Measurements from ENCODE around the gene PARP12.
A peak's percentile ranks its signal among the peaks of the same experiment; 100 is the strongest.

The PARP12 gene

GRCh38 chr7:140033036-140033435, 29.7 kb downstream of the PARP12 start:
- Histone ChIP-seq H2BK15ac (replicated peaks; ENCODE audit: low read depth) (no peak overlapping the region), H2BK5ac (ENCODE audit: low read length) (no peak overlapping the region), H3K56ac (ENCODE audit: low read length) (peak overlapping the region; percentile 34), H4K5ac (ENCODE audit: low read length) (no peak overlapping the region), H3K79me2 (ENCODE audit: control insufficient read depth, insufficient read depth, low read length) (no peaks in the 10 kb centered on the region), H3K4ac (ENCODE audit: low read depth, low read length) (no peak overlapping the region), H3K4me2 (ENCODE audit: low read length) (no peak overlapping the region), H2AK5ac (ENCODE audit: low read length) (no peak overlapping the region), H2BK120ac (ENCODE audit: low read depth, low read length) (no peak overlapping the region), H3K27ac (ENCODE audit: low read depth, low read length) (no peak overlapping the region), H3K23ac (ENCODE audit: low read length) (no peak overlapping the region), H3K18ac (ENCODE audit: low read length) (no peak overlapping the region), H3K36me3 (ENCODE audit: control insufficient read depth, insufficient read depth, low read length) (no peaks in the 10 kb centered on the region), H3K27me3 (ENCODE audit: insufficient read depth, low read length, poor library complexity) (no peaks in the 10 kb centered on the region), H3K79me1 (ENCODE audit: low read length) (no peaks in the 10 kb centered on the region), H3K9ac (ENCODE audit: low read length) (no peak overlapping the region), H3K4me1 (ENCODE audit: control insufficient read depth, low read depth, low read length) (no peaks in the 10 kb centered on the region), H3K4me3 (ENCODE audit: low read length) (no peak overlapping the region), H4K8ac (ENCODE audit: low read depth, low read length) (no peak overlapping the region)
- WGBS (ENCODE audit: extremely low coverage, insufficient coverage, low lambda C conversion rate), result no CpG with 5 or more reads among the region's 8 CpGs
- no peak for DNase-seq

- Histone ChIP-seq H3K36me3 (ENCODE audit: control insufficient read depth, insufficient read depth, low read length) (no peaks in the 10 kb centered on the region), H2BK5ac (ENCODE audit: low read length) (no peak overlapping the region), H2AK5ac (ENCODE audit: low read length) (no peak overlapping the region), H3K27ac (ENCODE audit: low read depth, low read length) (no peak overlapping the region), H3K79me2 (ENCODE audit: control insufficient read depth, insufficient read depth, low read length) (no peaks in the 10 kb centered on the region), H4K5ac (ENCODE audit: low read length) (no peak overlapping the region), H3K56ac (ENCODE audit: low read length) (no peak overlapping the region), H3K23ac (ENCODE audit: low read length) (no peak overlapping the region), H2BK15ac (replicated peaks; ENCODE audit: low read depth) (no peak overlapping the region), H3K4me1 (ENCODE audit: control insufficient read depth, low read depth, low read length) (no peaks in the 10 kb centered on the region), H2BK120ac (ENCODE audit: low read depth, low read length) (no peak overlapping the region), H3K27me3 (ENCODE audit: insufficient read depth, low read length, poor library complexity) (no peaks in the 10 kb centered on the region), H3K79me1 (ENCODE audit: low read length) (no peaks in the 10 kb centered on the region), H3K4ac (ENCODE audit: low read depth, low read length) (no peak overlapping the region), H4K8ac (ENCODE audit: low read depth, low read length) (no peak overlapping the region), H3K18ac (ENCODE audit: low read length) (no peak overlapping the region), H3K9ac (ENCODE audit: low read length) (no peak overlapping the region), H3K4me2 (ENCODE audit: low read length) (no peak overlapping the region), H3K4me3 (ENCODE audit: low read length) (no peak overlapping the region)
- no CpG with 5 or more reads among the region's 1 CpG for WGBS (ENCODE audit: extremely low coverage, insufficient coverage, low lambda C conversion rate)
- no peak for DNase-seq
Observed at GRCh38 chr7:140031364-140031763, 31.4 kb downstream of the PARP12 start.

DNA sequence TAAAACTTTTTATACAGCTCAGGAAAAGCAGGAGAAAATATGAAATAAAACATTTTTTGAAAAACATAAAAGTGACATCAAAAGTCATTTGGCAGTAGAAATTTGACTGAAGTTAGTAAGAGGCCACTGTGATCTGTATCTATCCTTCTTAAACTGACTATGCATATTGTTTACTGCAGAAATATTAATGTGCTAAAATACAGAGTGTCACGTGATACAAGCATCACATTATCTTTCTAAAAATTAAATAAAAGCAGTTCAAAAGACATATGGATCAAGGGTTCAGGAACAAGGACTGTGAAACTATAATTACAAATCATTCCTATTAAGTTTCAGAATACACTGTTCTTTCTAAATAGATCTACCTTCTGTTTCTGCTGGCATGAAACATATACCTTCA, 33.7 kb downstream of the PARP12 start:
- Histone ChIP-seq H3K4me3 (ENCODE audit: low read length) (no peak overlapping the region), H2BK5ac (ENCODE audit: low read length) (no peak overlapping the region), H3K4ac (ENCODE audit: low read depth, low read length) (no peak overlapping the region), H4K5ac (ENCODE audit: low read length) (no peak overlapping the region), H3K79me2 (ENCODE audit: control insufficient read depth, insufficient read depth, low read length) (no peaks in the 10 kb centered on the region), H3K9ac (ENCODE audit: low read length) (no peak overlapping the region), H2BK15ac (replicated peaks; ENCODE audit: low read depth) (no peak overlapping the region), H3K79me1 (ENCODE audit: low read length) (no peaks in the 10 kb centered on the region), H3K56ac (ENCODE audit: low read length) (no peak overlapping the region), H2AK5ac (ENCODE audit: low read length) (no peak overlapping the region), H3K18ac (ENCODE audit: low read length) (no peak overlapping the region), H3K4me2 (ENCODE audit: low read length) (no peak overlapping the region), H4K8ac (ENCODE audit: low read depth, low read length) (no peak overlapping the region), H3K27ac (ENCODE audit: low read depth, low read length) (no peak overlapping the region), H3K23ac (ENCODE audit: low read length) (no peak overlapping the region), H3K36me3 (ENCODE audit: control insufficient read depth, insufficient read depth, low read length) (no peaks in the 10 kb centered on the region), H3K4me1 (ENCODE audit: control insufficient read depth, low read depth, low read length) (no peaks in the 10 kb centered on the region), H2BK120ac (ENCODE audit: low read depth, low read length) (no peak overlapping the region), H3K27me3 (ENCODE audit: insufficient read depth, low read length, poor library complexity) (no peaks in the 10 kb centered on the region)
- DNase-seq, result no peak
- WGBS (ENCODE audit: extremely low coverage, insufficient coverage, low lambda C conversion rate), result no CpG with 5 or more reads among the region's 1 CpG

GRCh38 chr7:140028311-140028710, 34.4 kb downstream of the PARP12 start:
- no peak overlapping the region for H3K23ac ChIP-seq (ENCODE audit: low read length)
- DNase-seq, result no peak
- no peak overlapping the region for H4K5ac ChIP-seq (ENCODE audit: low read length)
- H3K79me2 ChIP-seq (ENCODE audit: control insufficient read depth, insufficient read depth, low read length), result no peaks in the 10 kb centered on the region
- WGBS (ENCODE audit: extremely low coverage, insufficient coverage, low lambda C conversion rate), result no CpG with 5 or more reads among the region's 4 CpGs
- H2BK15ac ChIP-seq (replicated peaks; ENCODE audit: low read depth), result no peak overlapping the region
- H3K9ac ChIP-seq (ENCODE audit: low read length), result no peak overlapping the region
- no peaks in the 10 kb centered on the region for H3K4me1 ChIP-seq (ENCODE audit: control insufficient read depth, low read depth, low read length)
- no peaks in the 10 kb centered on the region for H3K79me1 ChIP-seq (ENCODE audit: low read length)
- H3K56ac ChIP-seq (ENCODE audit: low read length), result no peak overlapping the region
- no peak overlapping the region for H2AK5ac ChIP-seq (ENCODE audit: low read length)
- H3K18ac ChIP-seq (ENCODE audit: low read length), result no peak overlapping the region
- H3K4ac ChIP-seq (ENCODE audit: low read depth, low read length), result no peak overlapping the region
- no peak overlapping the region for H2BK120ac ChIP-seq (ENCODE audit: low read depth, low read length)
- no peaks in the 10 kb centered on the region for H3K27me3 ChIP-seq (ENCODE audit: insufficient read depth, low read length, poor library complexity)
- no peak overlapping the region for H4K8ac ChIP-seq (ENCODE audit: low read depth, low read length)
- no peak overlapping the region for H3K27ac ChIP-seq (ENCODE audit: low read depth, low read length)
- H3K36me3 ChIP-seq (ENCODE audit: control insufficient read depth, insufficient read depth, low read length), result no peaks in the 10 kb centered on the region
- H3K4me2 ChIP-seq (ENCODE audit: low read length), result no peak overlapping the region
- no peak overlapping the region for H3K4me3 ChIP-seq (ENCODE audit: low read length)
- no peak overlapping the region for H2BK5ac ChIP-seq (ENCODE audit: low read length)

DNA sequence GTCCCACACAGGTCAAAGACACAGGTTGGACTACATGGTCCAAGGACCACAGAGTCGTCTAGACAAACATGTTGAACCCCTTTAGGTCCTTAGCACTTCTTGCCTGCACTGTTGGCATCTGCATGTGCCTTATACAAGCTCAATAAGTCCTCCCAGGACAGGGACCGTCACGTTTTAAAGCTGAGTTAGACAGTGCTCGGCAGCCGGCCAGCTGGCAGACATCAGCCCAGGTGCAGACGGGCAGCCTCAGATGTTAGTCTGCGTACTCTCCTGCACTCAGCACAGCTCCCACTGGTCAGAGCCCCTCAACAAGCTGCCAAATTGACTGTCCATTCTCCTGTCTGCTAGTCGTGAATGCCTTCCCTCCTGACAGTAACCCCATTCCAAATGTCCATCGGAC, 34.9 kb downstream of the PARP12 start:
- H3K4ac ChIP-seq (ENCODE audit: low read depth, low read length), result no peak overlapping the region
- no peaks in the 10 kb centered on the region for H3K79me1 ChIP-seq (ENCODE audit: low read length)
- DNase-seq, result no peak
- H4K5ac ChIP-seq (ENCODE audit: low read length), result no peak overlapping the region
- no peaks in the 10 kb centered on the region for H3K36me3 ChIP-seq (ENCODE audit: control insufficient read depth, insufficient read depth, low read length)
- no peaks in the 10 kb centered on the region for H3K4me1 ChIP-seq (ENCODE audit: control insufficient read depth, low read depth, low read length)
- H3K4me3 ChIP-seq (ENCODE audit: low read length), result no peak overlapping the region
- H2AK5ac ChIP-seq (ENCODE audit: low read length), result no peak overlapping the region
- H3K4me2 ChIP-seq (ENCODE audit: low read length), result no peak overlapping the region
- no peak overlapping the region for H4K8ac ChIP-seq (ENCODE audit: low read depth, low read length)
- H3K56ac ChIP-seq (ENCODE audit: low read length), result no peak overlapping the region
- H3K27ac ChIP-seq (ENCODE audit: low read depth, low read length), result no peak overlapping the region
- H3K79me2 ChIP-seq (ENCODE audit: control insufficient read depth, insufficient read depth, low read length), result no peaks in the 10 kb centered on the region
- H2BK5ac ChIP-seq (ENCODE audit: low read length), result no peak overlapping the region
- no peak overlapping the region for H3K18ac ChIP-seq (ENCODE audit: low read length)
- H3K27me3 ChIP-seq (ENCODE audit: insufficient read depth, low read length, poor library complexity), result no peaks in the 10 kb centered on the region
- no peak overlapping the region for H2BK15ac ChIP-seq (replicated peaks; ENCODE audit: low read depth)
- no CpG with 5 or more reads among the region's 9 CpGs for WGBS (ENCODE audit: extremely low coverage, insufficient coverage, low lambda C conversion rate)
- no peak overlapping the region for H2BK120ac ChIP-seq (ENCODE audit: low read depth, low read length)
- no peak overlapping the region for H3K23ac ChIP-seq (ENCODE audit: low read length)
- H3K9ac ChIP-seq (ENCODE audit: low read length), result no peak overlapping the region

- no CpG with 5 or more reads among the region's 9 CpGs for WGBS (ENCODE audit: extremely low coverage, insufficient coverage, low lambda C conversion rate)
Observed at GRCh38 chr7:140026935-140027334, 35.8 kb downstream of the PARP12 start.

More at GRCh38 chr7:140026935-140027334, 35.8 kb downstream of the PARP12 start:
- Histone ChIP-seq H3K4me2 (ENCODE audit: low read length) (no peak overlapping the region), H4K8ac (ENCODE audit: low read depth, low read length) (no peak overlapping the region), H3K36me3 (ENCODE audit: control insufficient read depth, insufficient read depth, low read length) (no peaks in the 10 kb centered on the region), H3K4ac (ENCODE audit: low read depth, low read length) (no peak overlapping the region), H3K27me3 (ENCODE audit: insufficient read depth, low read length, poor library complexity) (no peaks in the 10 kb centered on the region), H4K5ac (ENCODE audit: low read length) (no peak overlapping the region), H3K79me2 (ENCODE audit: control insufficient read depth, insufficient read depth, low read length) (no peaks in the 10 kb centered on the region), H3K4me1 (ENCODE audit: control insufficient read depth, low read depth, low read length) (no peaks in the 10 kb centered on the region), H2BK5ac (ENCODE audit: low read length) (no peak overlapping the region), H3K56ac (ENCODE audit: low read length) (no peak overlapping the region), H3K18ac (ENCODE audit: low read length) (no peak overlapping the region), H2AK5ac (ENCODE audit: low read length) (no peak overlapping the region), H3K23ac (ENCODE audit: low read length) (no peak overlapping the region), H2BK120ac (ENCODE audit: low read depth, low read length) (no peak overlapping the region), H3K27ac (ENCODE audit: low read depth, low read length) (no peak overlapping the region), H3K4me3 (ENCODE audit: low read length) (no peak overlapping the region), H2BK15ac (replicated peaks; ENCODE audit: low read depth) (no peak overlapping the region), H3K79me1 (ENCODE audit: low read length) (no peaks in the 10 kb centered on the region), H3K9ac (ENCODE audit: low read length) (no peak overlapping the region)
- DNase-seq, result no peak
